Immature natural killer cell (primary cell): Measurements from ENCODE around the gene BTBD2. TPM values are rescaled to one million over a fixed set of nuclear protein-coding genes. Genes with fewer than 3 reads are reported as not detected.

ENCODE experiments used
- DNase-seq, 3 donors: peaks; one replicate each; pipeline ENCODE4 v3.0.0; 2022; ENCODE audit warnings: mixed read lengths in 1 of 3
- H3K27ac Mint-ChIP-seq, 6 donors: one replicate each; pipeline ENCODE4 v1.8.0; 2020; ENCODE audit warnings: mixed read lengths in 6 of 6, mild to moderate bottlenecking in 5 of 6, inconsistent platforms in 4 of 6, moderate library complexity in 3 of 6
- H3K27me3 Mint-ChIP-seq, 3 donors: one replicate each; pipeline ENCODE4 v1.8.0; 2020 to 2021; ENCODE audit warnings: low read depth in 3 of 3, mild to moderate bottlenecking in 3 of 3, mixed read lengths in 3 of 3, moderate library complexity in 3 of 3, inconsistent platforms in 1 of 3
- H3K36me3 Mint-ChIP-seq, 3 donors: one replicate each; pipeline ENCODE4 v1.8.0; 2020; ENCODE audit warnings: mixed read lengths in 3 of 3, inconsistent platforms in 2 of 3, mild to moderate bottlenecking in 2 of 3
- H3K4me1 Mint-ChIP-seq, 2 donors: one replicate each; pipeline ENCODE4 v1.8.0; 2020; ENCODE audit warnings: inconsistent platforms in 2 of 2, mild to moderate bottlenecking in 2 of 2, mixed read lengths in 2 of 2, moderate library complexity in 1 of 2
- H3K4me3 Mint-ChIP-seq, 5 donors: one replicate each; pipeline ENCODE4 v1.8.0; 2020; ENCODE audit warnings: mild to moderate bottlenecking in 5 of 5, mixed read lengths in 5 of 5, inconsistent platforms in 3 of 5, moderate library complexity in 3 of 5
- H3K9me3 Mint-ChIP-seq, 6 donors: one replicate each; pipeline ENCODE4 v1.8.0; 2020; ENCODE audit warnings: mild to moderate bottlenecking in 6 of 6, mixed read lengths in 6 of 6, inconsistent platforms in 4 of 6, moderate library complexity in 3 of 6
- polyA plus RNA-seq, 3 donors: library from polyadenylated mRNA; unstranded; fragments of 300-500 nt; fragmentation: Illumina TruSeq; gene quantifications; one replicate each; pipeline ENCODE4 v1.2.3, GENCODE V29; 2021

Gene BTBD2
- polyA plus RNA-seq = 1 to 10 TPM; 2.6 to 4.4 (median 3.6) TPM

- Mint-ChIP-seq H3K4me3 (peak within 1 kb of the TSS; percentile 52 to 73 (median 66)), H3K36me3 (no peaks in the 10 kb centered on the region), H3K27ac (peak within 1 kb of the TSS in 5 of 6 donors; percentile 39 to 73 (median 46)), H3K9me3 (no peaks in the 10 kb centered on the region), H3K4me1 (peaks cover 17 to 19% of the 10 kb centered on the region in 2 donors), H3K27me3 (peaks cover 0 to 5% (median 0%) of the 10 kb centered on the region in 3 donors)
- peak in 2 of 3 donors; percentile 14 to 24 for DNase-seq
Observed at GRCh38 chr19:2015608-2015950, at the start of gene BTBD2. BTBD2 (minus strand) TSS chr19:2015714; CDS start chr19:2015703, 11 bp downstream.

GRCh38 chr19:2064788-2065524 is 49.4 kb upstream of the BTBD2 start:
- H3K27ac Mint-ChIP-seq = peak overlapping the region in 4 of 6 donors; percentile 21 to 77 (median 36)
- H3K4me3 Mint-ChIP-seq = no peak overlapping the region
- H3K9me3 Mint-ChIP-seq = no peaks in the 10 kb centered on the region
- H3K4me1 Mint-ChIP-seq = peaks cover 38 to 42% of the 10 kb centered on the region in 2 donors
- H3K36me3 Mint-ChIP-seq = no peaks in the 10 kb centered on the region
- no peak for DNase-seq
- peaks cover 10 to 26% (median 18%) of the 10 kb centered on the region in 3 donors for H3K27me3 Mint-ChIP-seq

GRCh38 chr19:2064395-2064787 is 48.9 kb upstream of the BTBD2 start:
- Mint-ChIP-seq H3K4me3 (no peak overlapping the region), H3K27me3 (peaks cover 10 to 21% (median 13%) of the 10 kb centered on the region in 3 donors), H3K27ac (peak overlapping the region in 2 of 6 donors; percentile 10 to 40), H3K36me3 (no peaks in the 10 kb centered on the region), H3K4me1 (peaks cover 33 to 39% of the 10 kb centered on the region in 2 donors), H3K9me3 (no peaks in the 10 kb centered on the region)
- DNase-seq = no peak

GRCh38 chr19:2063824-2064223 is 48.3 kb upstream of the BTBD2 start:
- Mint-ChIP-seq H3K4me3 (peak overlapping the region in 3 of 5 donors; percentile 38 to 49 (median 41)), H3K27ac (peak overlapping the region in 1 of 6 donors; percentile 66), H3K9me3 (no peaks in the 10 kb centered on the region), H3K36me3 (no peaks in the 10 kb centered on the region), H3K4me1 (peaks cover 27 to 35% of the 10 kb centered on the region in 2 donors), H3K27me3 (peaks cover 10 to 21% (median 13%) of the 10 kb centered on the region in 3 donors)
- DNase-seq = no peak

GRCh38 chr19:2062770-2063169 is 47.3 kb upstream of the BTBD2 start:
- Mint-ChIP-seq H3K27me3 (peaks cover 7 to 18% (median 10%) of the 10 kb centered on the region in 3 donors), H3K4me3 (peak overlapping the region; percentile 60 to 92 (median 90)), H3K9me3 (no peaks in the 10 kb centered on the region), H3K4me1 (peaks cover 21 to 32% of the 10 kb centered on the region in 2 donors), H3K27ac (peak overlapping the region in 5 of 6 donors; percentile 73 to 97 (median 91)), H3K36me3 (no peaks in the 10 kb centered on the region)
- DNase-seq = no peak

GRCh38 chr19:2062389-2062729 is 46.8 kb upstream of the BTBD2 start:
- Mint-ChIP-seq H3K4me3 (peak overlapping the region; percentile 73 to 92 (median 90)), H3K36me3 (no peaks in the 10 kb centered on the region), H3K9me3 (no peaks in the 10 kb centered on the region), H3K4me1 (peaks cover 21 to 34% of the 10 kb centered on the region in 2 donors), H3K27me3 (peaks cover 7 to 18% (median 10%) of the 10 kb centered on the region in 3 donors), H3K27ac (peak overlapping the region; percentile 83 to 97 (median 92))
- DNase-seq = no peak

GRCh38 chr19:2061495-2062388 is 46.2 kb upstream of the BTBD2 start:
- Mint-ChIP-seq H3K36me3 (no peaks in the 10 kb centered on the region), H3K27ac (peak overlapping the region; percentile 91 to 97 (median 94)), H3K9me3 (no peaks in the 10 kb centered on the region), H3K27me3 (peaks cover 6 to 18% (median 10%) of the 10 kb centered on the region in 3 donors), H3K4me1 (peaks cover 24 to 39% of the 10 kb centered on the region in 2 donors), H3K4me3 (peak overlapping the region; percentile 89 to 92 (median 90))
- DNase-seq = peak; percentile 100

GRCh38 chr19:2060884-2061494 is 45.5 kb upstream of the BTBD2 start:
- Mint-ChIP-seq H3K36me3 (no peaks in the 10 kb centered on the region), H3K4me3 (peak overlapping the region; percentile 87 to 91 (median 89)), H3K27me3 (peaks cover 6 to 18% (median 10%) of the 10 kb centered on the region in 3 donors), H3K9me3 (no peaks in the 10 kb centered on the region), H3K4me1 (peaks cover 32 to 44% of the 10 kb centered on the region in 2 donors), H3K27ac (peak overlapping the region; percentile 96 to 97 (median 97))
- DNase-seq = no peak

GRCh38 chr19:2059422-2060201 is 44.1 kb upstream of the BTBD2 start:
- peaks cover 38 to 49% of the 10 kb centered on the region in 2 donors for H3K4me1 Mint-ChIP-seq

GRCh38 chr19:2058570-2059421 is 43.3 kb upstream of the BTBD2 start:
- no peaks in the 10 kb centered on the region for H3K36me3 Mint-ChIP-seq
- peak overlapping the region in 5 of 6 donors; percentile 49 to 74 (median 60) for H3K27ac Mint-ChIP-seq
- peaks cover 38 to 48% of the 10 kb centered on the region in 2 donors for H3K4me1 Mint-ChIP-seq
- H3K27me3 Mint-ChIP-seq = peaks cover 4 to 16% (median 10%) of the 10 kb centered on the region in 3 donors
- H3K4me3 Mint-ChIP-seq = peak overlapping the region in 4 of 5 donors; percentile 15 to 66 (median 40)
- DNase-seq = no peak
- no peaks in the 10 kb centered on the region for H3K9me3 Mint-ChIP-seq

More at GRCh38 chr19:2059422-2060201, 44.1 kb upstream of the BTBD2 start:
- no peaks in the 10 kb centered on the region for H3K36me3 Mint-ChIP-seq
- no peaks in the 10 kb centered on the region for H3K9me3 Mint-ChIP-seq
- peaks cover 3 to 16% (median 10%) of the 10 kb centered on the region in 3 donors for H3K27me3 Mint-ChIP-seq
- H3K4me3 Mint-ChIP-seq = peak overlapping the region; percentile 61 to 91 (median 87)
- no peak for DNase-seq
- peak overlapping the region; percentile 81 to 97 (median 96) for H3K27ac Mint-ChIP-seq

GRCh38 chr19:2057484-2058469 is 42.3 kb upstream of the BTBD2 start:
- H3K36me3 Mint-ChIP-seq = no peaks in the 10 kb centered on the region
- no peaks in the 10 kb centered on the region for H3K9me3 Mint-ChIP-seq
- H3K27me3 Mint-ChIP-seq = peaks cover 4 to 13% (median 10%) of the 10 kb centered on the region in 3 donors
- H3K4me1 Mint-ChIP-seq = peaks cover 37 to 48% of the 10 kb centered on the region in 2 donors
- H3K4me3 Mint-ChIP-seq = peak overlapping the region in 3 of 5 donors; percentile 26 to 51 (median 42)
- peak overlapping the region in 5 of 6 donors; percentile 40 to 86 (median 62) for H3K27ac Mint-ChIP-seq
- no peak for DNase-seq
